Spinal cord (tissue), 10 donors: ENCODE measurements around the gene CEBPG. TPM values are rescaled to one million over a fixed set of nuclear protein-coding genes. Genes with fewer than 3 reads are reported as not detected.
A peak's percentile ranks its signal among the peaks of the same experiment; 100 is the strongest.

ENCODE experiments used
- DNase-seq, 6 donors: peaks; one replicate each; pipeline versions ENCODE4 v3.0.0 to v3.0.0-alpha.2; 2013 to 2015; ENCODE audit warnings: low spot score in 6 of 6, low read depth in 4 of 6
- H3K27ac ChIP-seq: one replicate; pipeline ENCODE4 v1.5.1; 2013; ENCODE audit warnings: low read depth, low read length, control low read depth
- H3K27me3 ChIP-seq: one replicate; pipeline ENCODE4 v1.6.1; 2013; ENCODE audit warnings: low read length; ENCODE audit not compliant: control insufficient read depth, insufficient read depth
- H3K36me3 ChIP-seq: one replicate; pipeline ENCODE4 v1.6.1; 2013; ENCODE audit warnings: low read length; ENCODE audit not compliant: control insufficient read depth, insufficient read depth
- H3K4me1 ChIP-seq: one replicate; pipeline ENCODE4 v1.6.1; 2013; ENCODE audit warnings: low read length; ENCODE audit not compliant: control insufficient read depth, insufficient read depth
- H3K4me3 ChIP-seq: one replicate; pipeline ENCODE4 v1.5.1; 2013; ENCODE audit warnings: low read depth, low read length, control low read depth
- H3K9me3 ChIP-seq: one replicate; pipeline ENCODE4 v1.6.1; 2013; ENCODE audit warnings: low read length; ENCODE audit not compliant: control insufficient read depth, insufficient read depth
- WGBS: methylation state at CpG from one replicate; pipeline ENCODE4 v1.1.5; 2013; ENCODE audit warnings: missing lambda C conversion rate; ENCODE audit not compliant: insufficient coverage; 5-methylcytosine and 5-hydroxymethylcytosine counted together
- polyA plus RNA-seq, 2 donors: library from polyadenylated mRNA; unstranded; fragments of 120-200 nt; gene quantifications; one replicate each; pipeline ENCODE4 v1.2.1, GENCODE V29; 2013; ENCODE audit not compliant: insufficient read length in 2 of 2
- total RNA-seq, 2 donors: library from RNA; depleted of rRNA in 1 of 2; stranded (reverse); fragments of 120-200 nt in 1 of 2; fragments of >200 nt in 1 of 2; gene quantifications; one replicate each; pipeline versions ENCODE4 v1.2.3 to v1.2.4, GENCODE V29; 2013 to 2014
- donor health status: healthy.

CEBPG gene
- total and polyA plus RNA-seq, 4 donors: 19.2 to 36.3 (median 28.4) TPM

DNA sequence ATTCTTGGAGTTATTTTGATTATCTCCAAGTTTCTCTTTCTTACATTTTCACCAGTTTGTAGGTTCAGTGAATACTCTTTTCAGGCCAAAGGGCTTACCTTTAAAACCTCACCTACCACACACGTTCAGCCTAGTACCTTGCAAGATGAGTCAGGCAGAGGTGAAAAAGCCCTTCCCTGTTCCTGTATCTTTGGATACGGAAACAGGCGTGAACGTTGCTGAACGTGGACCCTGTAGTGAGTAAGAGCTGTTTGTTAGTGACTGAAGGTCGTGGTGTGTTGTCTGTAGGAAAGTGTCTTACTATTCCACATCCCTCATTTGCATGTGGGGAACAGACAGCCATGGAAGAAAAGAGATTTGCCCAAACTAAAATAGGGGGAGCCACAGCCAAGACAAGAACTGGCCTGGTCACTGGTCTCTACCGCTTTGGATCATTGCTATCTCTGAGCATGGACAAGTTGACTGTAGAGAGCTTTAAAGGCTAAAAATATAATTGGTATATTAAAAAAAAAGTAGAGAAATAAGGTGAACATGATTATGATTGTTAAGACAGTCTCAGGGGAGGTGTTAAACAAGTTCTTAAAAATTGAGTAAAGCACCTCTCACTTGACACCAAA lies 3.5 kb downstream of the CEBPG start:
- DNase-seq: no peak
- WGBS: no CpG with 5 or more reads among the region's 7 CpGs
- H3K27ac ChIP-seq: no peak overlapping the region
- no peaks in the 10 kb centered on the region for H3K9me3 ChIP-seq
- peaks cover 17% of the 10 kb centered on the region for H3K4me1 ChIP-seq
- no peaks in the 10 kb centered on the region for H3K27me3 ChIP-seq
- H3K36me3 ChIP-seq: no peaks in the 10 kb centered on the region
- no peak overlapping the region for H3K4me3 ChIP-seq

DNA sequence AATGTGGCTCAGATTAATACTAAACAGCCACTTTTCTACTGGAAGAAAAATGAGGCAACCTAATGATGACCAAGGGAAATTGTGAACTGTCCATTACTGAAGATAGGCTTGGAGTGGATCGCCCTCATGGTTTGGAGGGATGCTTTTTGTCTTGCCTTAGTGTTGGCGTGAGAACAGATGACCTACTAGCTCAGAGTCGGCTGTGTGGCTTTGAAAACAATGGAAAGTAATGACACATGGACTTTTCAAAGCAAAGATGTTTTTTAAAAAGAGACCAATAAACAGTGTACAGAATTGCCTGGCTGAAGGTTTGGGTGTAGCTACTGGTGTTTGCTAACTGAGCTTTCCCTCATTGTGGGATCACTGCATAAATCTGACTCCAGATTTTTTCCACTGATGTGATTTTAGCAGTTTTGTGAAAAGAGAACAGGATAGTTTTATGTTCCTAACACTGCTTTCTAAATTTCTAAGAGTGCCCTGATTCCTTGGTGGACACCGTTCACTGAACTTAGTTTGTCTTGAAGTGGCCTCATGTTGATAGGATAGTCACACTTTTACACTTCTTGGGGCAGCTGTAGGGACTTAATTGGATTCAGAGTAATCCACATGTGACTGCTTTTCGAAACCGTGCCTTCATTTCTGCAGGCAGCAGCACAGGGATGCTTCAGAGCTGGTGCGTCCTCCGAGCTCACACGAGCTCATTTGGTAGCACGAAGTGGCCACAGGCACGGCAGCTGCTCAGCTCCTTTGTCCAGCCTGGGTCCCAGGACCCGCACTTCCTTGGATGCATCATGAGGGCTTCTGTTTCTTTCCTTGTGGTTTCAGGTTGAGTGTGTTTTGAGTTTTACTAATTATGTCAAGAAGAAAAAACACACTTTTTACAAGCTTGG lies 4.3 kb downstream of the CEBPG start:
- Histone ChIP-seq H3K27ac (no peak overlapping the region), H3K9me3 (no peaks in the 10 kb centered on the region), H3K4me3 (no peak overlapping the region), H3K36me3 (no peaks in the 10 kb centered on the region), H3K27me3 (no peaks in the 10 kb centered on the region), H3K4me1 (peaks cover 17% of the 10 kb centered on the region)
- WGBS: 50% methylated on average over 11 of the region's 12 CpGs
- DNase-seq: peak in 1 of 6 donors; percentile 37

DNA sequence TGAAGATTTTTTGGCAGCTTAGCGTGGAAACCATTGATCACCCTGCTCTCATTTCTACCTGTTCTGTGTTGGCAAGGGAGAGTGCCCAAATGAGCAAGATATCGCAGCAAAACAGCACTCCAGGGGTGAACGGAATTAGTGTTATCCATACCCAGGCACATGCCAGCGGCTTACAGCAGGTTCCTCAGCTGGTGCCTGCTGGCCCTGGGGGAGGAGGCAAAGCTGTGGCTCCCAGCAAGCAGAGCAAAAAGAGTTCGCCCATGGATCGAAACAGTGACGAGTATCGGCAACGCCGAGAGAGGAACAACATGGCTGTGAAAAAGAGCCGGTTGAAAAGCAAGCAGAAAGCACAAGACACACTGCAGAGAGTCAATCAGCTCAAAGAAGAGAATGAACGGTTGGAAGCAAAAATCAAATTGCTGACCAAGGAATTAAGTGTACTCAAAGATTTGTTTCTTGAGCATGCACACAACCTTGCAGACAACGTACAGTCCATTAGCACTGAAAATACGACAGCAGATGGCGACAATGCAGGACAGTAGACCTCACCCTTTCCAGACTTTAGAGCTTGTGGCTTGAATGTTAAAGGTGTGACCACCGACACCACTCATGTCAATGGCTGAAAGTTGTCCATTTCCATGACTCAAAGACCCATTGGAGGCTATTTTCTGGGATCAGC lies 5.8 kb downstream of the CEBPG start:
- H3K36me3 ChIP-seq: peaks cover 3% of the 10 kb centered on the region
- H3K9me3 ChIP-seq: no peaks in the 10 kb centered on the region
- WGBS: 73% methylated on average over 14 of the region's 16 CpGs
- H3K27ac ChIP-seq: no peak overlapping the region
- H3K27me3 ChIP-seq: no peaks in the 10 kb centered on the region
- no peak overlapping the region for H3K4me3 ChIP-seq
- peak in 1 of 6 donors; percentile 19 for DNase-seq
- H3K4me1 ChIP-seq: peaks cover 13% of the 10 kb centered on the region

DNA sequence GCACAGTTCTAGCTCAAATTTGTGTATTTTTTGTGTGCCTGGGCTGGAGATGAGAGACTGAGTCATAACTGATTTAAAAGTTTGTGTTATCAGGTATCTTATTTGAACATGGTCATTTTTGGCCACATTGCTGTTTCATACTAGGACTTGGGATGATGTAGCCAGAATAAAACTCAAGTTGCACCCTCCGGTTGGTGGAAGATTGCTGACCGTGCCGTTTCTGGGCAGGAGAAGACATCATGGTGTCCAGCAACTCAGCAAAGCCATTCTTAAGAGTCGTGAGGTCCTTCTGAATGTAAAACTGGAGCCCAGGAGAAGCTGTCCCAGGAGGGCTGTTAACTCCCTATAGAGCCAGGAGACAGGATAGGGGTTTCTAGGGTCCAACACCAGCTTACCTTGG lies 7.6 kb downstream of the CEBPG start:
- no peak overlapping the region for H3K27ac ChIP-seq
- DNase-seq: no peak
- no peaks in the 10 kb centered on the region for H3K27me3 ChIP-seq
- H3K9me3 ChIP-seq: no peaks in the 10 kb centered on the region
- peaks cover 6% of the 10 kb centered on the region for H3K36me3 ChIP-seq
- H3K4me1 ChIP-seq: peaks cover 13% of the 10 kb centered on the region
- H3K4me3 ChIP-seq: no peak overlapping the region
- 88% methylated on average over 4 of the region's 4 CpGs for WGBS

DNA sequence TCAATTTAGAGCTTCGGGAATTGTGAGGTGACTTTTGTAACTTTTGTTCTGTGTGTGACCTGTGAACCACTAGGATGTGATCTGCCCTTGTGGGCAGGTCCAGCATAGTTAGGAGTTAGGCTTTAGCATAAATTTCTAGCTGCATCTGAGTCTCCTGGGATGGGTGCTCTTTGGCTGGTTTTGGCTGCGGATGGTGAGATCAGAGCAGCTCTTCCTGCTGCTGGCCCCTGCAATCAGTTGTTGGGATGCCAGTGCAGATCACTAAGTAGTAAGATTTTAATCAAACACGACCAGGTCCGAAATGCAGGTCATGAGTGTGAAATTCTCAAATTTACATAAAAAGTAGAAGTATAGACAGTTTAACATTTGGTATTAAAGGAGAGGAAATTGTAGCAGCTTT lies 8.5 kb downstream of the CEBPG start:
- WGBS: 81% methylated on average over 2 of the region's 4 CpGs
- Histone ChIP-seq H3K4me3 (no peak overlapping the region), H3K27ac (no peak overlapping the region), H3K4me1 (peaks cover 18% of the 10 kb centered on the region), H3K36me3 (peaks cover 12% of the 10 kb centered on the region), H3K9me3 (no peaks in the 10 kb centered on the region), H3K27me3 (no peaks in the 10 kb centered on the region)
- no peak for DNase-seq

DNA sequence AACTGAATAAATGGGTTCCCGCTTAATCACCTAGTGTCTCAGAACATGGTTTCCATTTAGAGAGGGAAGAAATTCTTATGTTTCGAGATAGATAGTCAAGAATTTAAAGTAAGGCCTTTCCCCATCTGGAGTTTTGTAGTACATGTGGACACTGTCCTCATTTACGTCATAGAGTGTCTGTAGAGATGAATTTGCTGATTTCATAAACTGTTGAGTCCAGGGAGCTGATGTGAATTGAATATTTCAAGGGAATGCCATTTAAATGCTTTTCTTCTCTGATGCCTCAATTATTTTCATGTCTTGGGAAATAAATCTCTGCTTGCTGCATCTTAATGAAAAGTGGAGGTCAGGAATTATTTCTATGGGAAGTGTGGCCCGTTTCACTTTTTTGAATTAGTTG lies 9.5 kb downstream of the CEBPG start:
- H3K36me3 ChIP-seq: peaks cover 22% of the 10 kb centered on the region
- peaks cover 23% of the 10 kb centered on the region for H3K4me1 ChIP-seq
- H3K27me3 ChIP-seq: no peaks in the 10 kb centered on the region
- no peak for DNase-seq
- no peak overlapping the region for H3K27ac ChIP-seq
- no peaks in the 10 kb centered on the region for H3K9me3 ChIP-seq
- no CpG with 5 or more reads among the region's 4 CpGs for WGBS
- no peak overlapping the region for H3K4me3 ChIP-seq

DNA sequence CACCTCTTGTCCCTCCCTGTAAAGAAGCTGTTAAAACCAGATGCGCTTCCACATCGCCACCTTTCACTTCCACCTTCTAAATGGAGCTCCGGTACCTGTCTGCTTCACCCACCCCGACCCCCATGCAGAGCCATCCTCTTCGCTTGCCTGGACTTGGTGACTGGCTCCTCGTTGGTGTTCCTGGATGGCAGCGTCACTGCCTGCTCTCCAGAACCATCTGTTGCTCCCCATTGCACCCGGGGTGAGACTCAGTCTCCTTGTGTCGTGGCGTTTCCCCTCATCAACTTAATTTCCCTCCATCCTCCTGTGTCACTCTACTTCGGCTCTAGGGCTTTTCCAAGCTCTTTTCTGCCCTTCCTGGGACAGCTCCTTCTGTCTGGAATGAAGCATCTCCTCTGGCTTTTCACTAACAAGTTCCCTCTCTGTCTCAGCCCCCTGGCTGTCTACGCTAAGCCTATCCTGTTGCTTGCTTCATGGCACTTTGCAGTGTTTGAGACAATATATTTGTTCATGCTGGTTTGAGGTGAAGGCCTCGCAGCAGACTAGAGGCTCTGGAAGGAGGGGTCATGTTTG lies 10.3 kb downstream of the CEBPG start:
- Histone ChIP-seq H3K4me3 (no peak overlapping the region), H3K4me1 (peaks cover 24% of the 10 kb centered on the region), H3K27me3 (no peaks in the 10 kb centered on the region), H3K27ac (no peak overlapping the region), H3K36me3 (peaks cover 30% of the 10 kb centered on the region), H3K9me3 (no peaks in the 10 kb centered on the region)
- 93% methylated on average over 12 of the region's 13 CpGs for WGBS
- DNase-seq: no peak

DNA sequence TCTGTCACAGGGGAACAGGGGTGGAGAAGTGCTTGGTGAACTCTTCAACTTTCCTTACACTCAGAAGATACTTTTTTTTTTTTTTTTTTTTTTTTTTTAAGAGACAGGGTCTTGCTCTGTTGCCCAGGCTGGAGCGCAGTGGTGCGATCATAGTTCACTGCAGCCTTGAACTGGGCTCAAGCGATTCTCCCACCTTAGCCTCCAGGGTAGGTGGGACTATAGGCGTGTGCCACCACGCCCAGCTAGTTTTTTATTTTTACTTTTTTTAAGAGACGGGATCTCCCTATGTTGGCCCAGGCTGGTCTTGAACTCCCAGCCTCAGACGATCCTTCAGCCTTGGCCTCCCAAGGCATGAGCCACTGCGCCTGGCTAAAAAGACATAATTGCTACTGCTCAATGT lies 11.5 kb downstream of the CEBPG start:
- Histone ChIP-seq H3K4me3 (no peak overlapping the region), H3K4me1 (peaks cover 35% of the 10 kb centered on the region), H3K36me3 (peaks cover 41% of the 10 kb centered on the region), H3K9me3 (no peaks in the 10 kb centered on the region), H3K27ac (no peak overlapping the region), H3K27me3 (no peaks in the 10 kb centered on the region)
- WGBS: 94% methylated on average over 4 of the region's 8 CpGs
- no peak for DNase-seq

DNA sequence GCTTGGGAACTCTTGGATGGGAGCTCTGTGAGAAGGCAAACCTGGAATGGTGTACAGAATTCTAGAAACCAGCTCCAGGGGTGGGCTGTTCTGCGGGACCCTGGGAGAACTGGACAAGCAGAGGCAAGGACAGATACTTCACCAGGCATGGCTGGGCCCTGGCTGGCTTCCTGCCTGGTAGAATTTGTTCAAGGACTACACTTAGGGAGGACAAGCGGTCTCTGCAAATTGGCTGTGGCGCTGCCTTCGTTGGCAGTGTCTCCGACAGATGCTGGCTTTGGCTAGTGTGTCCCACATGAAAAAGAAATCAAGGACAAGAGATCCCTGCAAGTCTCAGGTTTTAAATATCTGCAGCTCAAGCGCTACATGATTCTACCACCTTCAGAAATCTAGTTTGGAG lies 12.4 kb downstream of the CEBPG start:
- H3K9me3 ChIP-seq: no peaks in the 10 kb centered on the region
- H3K36me3 ChIP-seq: peaks cover 48% of the 10 kb centered on the region
- H3K27ac ChIP-seq: no peak overlapping the region
- H3K27me3 ChIP-seq: no peaks in the 10 kb centered on the region
- H3K4me3 ChIP-seq: no peak overlapping the region
- WGBS: 42% methylated on average over 6 of the region's 6 CpGs
- H3K4me1 ChIP-seq: peaks cover 45% of the 10 kb centered on the region
- peak in 2 of 6 donors; percentile 33 to 61 for DNase-seq
